GM19438 (cell line): ENCODE results near the gene IRF5.
"Not testable (repeated sequence)": the region's sequence is repeated elsewhere in the genome, so short reads cannot be mapped to it uniquely, and the experiment has no call there.

Source experiments
- ATAC-seq: cut with Tn5 transposase; IDR thresholded peaks from one replicate; pipeline ENCODE4 v1.9.1; 2021; ENCODE audit warnings: low read depth; ENCODE audit not compliant: unreplicated experiment

Gene IRF5

GRCh38 chr7:128937271-128937646 lies 468 bp upstream of the IRF5 start:
- ATAC-seq: no peak

- ATAC-seq: no peak
Measured at GRCh38 chr7:128938544-128939074, 882 bp downstream of the IRF5 start.

- no peak for ATAC-seq
Measured at GRCh38 chr7:128939075-128939860, 1.5 kb downstream of the IRF5 start.

- peak; percentile 27 for ATAC-seq
Measured at GRCh38 chr7:128939861-128940410, 2.2 kb downstream of the IRF5 start.

DNA sequence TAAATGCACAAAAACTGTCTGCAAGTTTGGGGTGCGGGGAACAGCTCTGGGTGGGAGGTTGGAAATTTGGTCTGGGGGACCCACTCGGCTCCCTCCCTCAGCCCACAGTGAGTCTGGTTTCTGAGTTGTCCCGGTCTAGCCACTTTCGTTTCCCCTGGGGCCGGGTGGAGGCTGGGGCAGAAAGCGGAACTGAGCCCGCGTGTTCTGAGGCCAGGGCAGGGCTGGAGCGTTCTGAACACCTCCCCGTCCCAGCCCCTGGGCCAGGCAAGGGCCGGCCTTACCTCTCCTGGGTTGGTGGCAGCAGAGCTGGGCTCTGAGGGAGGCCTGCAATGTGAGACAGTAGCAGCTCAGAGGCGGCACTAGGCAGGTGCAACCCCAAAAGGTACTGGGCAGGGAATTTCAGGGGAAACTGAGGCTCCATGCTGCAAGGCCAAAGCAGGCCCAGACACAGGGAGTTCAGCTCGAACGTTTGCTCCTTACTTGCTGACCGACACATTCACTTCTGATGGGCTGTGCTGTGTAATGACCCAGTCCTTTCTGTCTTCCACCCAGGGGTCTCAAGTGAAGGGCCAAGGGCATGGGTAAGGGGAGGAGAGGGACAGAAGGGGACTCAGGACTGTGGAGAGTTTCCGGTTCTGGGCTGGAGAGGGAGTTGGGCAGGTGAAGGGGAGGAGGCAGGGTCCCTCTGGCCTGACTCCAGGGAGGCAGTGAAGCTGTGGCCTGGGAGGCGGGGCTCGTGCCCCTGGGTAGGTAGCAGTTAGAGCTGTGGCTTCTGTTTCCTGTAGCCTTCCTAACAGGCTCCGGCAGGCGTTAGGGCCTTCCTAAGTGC lies 3.0 kb downstream of the IRF5 start:
- ATAC-seq: peak; percentile 58

DNA sequence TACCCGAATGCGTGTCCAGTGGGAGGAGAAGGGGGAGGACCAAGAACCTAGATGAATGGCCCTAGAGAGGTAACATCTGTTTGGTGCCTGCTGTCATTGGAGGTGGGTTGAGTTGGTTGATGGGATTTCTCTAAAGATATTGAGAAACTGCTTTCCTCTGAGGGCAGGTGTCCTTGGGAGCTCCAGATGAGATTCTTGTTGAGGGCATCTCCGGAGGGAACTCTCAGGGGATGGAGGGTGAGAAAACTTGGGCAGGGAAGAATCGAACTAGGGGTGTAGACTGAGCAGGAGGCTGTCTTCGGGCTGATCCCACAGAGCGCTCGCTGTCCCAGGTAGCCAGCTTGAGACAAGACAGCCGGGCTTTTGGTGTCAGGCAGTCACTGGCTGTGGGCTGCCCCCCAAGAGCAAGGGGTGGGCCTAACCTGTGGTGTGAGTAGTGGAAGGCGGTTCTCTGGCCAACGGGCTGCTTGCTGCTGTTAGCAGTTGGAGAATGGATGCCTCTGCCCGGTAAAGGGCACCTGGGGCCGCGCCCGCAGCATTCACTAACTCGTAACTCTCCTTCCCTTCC lies 3.7 kb downstream of the IRF5 start:
- no peak for ATAC-seq

- ATAC-seq: no peak
Measured at GRCh38 chr7:128941946-128942526, 4.3 kb downstream of the IRF5 start.

DNA sequence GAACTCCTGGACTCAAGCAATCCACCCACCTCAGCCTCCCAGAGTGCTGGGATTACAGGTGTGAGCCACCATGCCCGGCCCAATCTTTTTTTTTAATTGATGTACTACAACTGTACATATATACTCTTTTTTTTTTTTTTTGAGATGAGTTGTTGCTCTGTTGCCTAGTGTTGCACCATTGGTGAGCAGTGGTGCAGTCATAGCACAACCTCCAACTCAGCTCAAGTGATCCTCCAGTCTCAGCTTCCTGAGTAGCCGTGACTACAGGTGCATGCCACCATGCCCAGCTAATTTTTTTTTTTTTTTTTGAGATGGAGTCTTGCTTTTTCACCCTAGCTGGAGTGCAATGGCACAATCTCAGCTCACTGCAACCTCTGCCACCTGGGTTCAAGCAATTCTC lies 5.5 kb downstream of the IRF5 start:
- not testable (repeated sequence) for ATAC-seq

GRCh38 chr7:128944487-128945236 lies 6.9 kb downstream of the IRF5 start:
- no peak for ATAC-seq

DNA sequence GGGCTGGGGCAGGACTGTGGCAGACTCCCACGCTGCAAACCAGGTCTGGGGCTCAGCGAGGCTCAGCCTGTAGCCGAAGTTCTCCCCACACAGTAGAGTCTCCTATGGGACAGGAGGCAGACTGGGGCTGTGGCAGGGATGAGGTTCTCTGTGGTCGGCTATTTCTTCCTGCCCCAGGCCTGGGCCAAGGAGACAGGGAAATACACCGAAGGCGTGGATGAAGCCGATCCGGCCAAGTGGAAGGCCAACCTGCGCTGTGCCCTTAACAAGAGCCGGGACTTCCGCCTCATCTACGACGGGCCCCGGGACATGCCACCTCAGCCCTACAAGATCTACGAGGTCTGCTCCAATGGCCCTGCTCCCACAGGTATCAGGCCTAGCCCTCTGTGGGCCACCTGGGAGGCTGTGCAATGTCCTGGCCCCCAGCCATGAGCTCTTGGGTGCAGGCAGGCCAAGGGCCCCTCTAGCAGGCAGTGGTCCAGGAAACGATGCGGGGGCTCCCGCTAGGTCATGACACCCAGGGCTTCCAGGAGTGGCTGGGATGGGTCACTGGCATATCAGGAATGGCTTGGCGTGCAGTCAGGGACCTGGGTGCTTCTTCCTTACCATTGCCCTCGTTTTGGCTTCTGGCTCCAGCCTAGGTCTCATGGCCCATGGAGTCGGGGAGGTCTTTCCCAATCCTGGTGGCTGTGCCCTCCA lies 8.1 kb downstream of the IRF5 start:
- ATAC-seq: no peak

DNA sequence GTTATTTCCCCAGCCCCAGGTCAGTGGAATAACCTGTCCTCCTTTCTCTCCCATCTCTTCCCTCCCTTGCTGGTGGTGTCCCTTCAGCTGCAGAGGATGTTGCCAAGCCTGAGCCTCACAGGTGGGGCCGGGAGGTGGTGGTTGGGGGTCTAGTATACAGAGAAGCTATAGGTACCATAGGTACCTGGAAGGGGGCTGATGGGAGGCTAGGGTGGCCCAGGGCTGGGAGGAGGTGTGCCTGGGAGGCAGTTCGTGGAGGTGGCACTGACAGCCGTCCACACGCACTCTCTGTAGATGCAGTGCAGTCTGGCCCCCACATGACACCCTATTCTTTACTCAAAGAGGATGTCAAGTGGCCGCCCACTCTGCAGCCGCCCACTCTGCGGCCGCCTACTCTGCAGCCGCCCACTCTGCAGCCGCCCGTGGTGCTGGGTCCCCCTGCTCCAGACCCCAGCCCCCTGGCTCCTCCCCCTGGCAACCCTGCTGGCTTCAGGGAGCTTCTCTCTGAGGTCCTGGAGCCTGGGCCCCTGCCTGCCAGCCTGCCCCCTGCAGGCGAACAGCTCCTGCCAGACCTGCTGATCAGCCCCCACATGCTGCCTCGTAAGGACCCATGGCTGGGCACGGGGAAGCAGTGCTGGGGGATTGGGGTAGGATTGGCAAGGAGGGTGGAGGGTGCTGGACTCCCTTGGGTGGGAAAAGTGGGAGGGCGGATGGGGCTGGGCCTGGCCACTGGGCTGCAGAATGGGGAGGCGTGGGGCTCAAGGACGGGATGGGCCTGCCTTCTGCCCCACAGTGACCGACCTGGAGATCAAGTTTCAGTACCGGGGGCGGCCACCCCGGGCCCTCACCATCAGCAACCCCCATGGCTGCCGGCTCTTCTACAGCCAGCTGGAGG lies 9.5 kb downstream of the IRF5 start:
- ATAC-seq: no peak

DNA sequence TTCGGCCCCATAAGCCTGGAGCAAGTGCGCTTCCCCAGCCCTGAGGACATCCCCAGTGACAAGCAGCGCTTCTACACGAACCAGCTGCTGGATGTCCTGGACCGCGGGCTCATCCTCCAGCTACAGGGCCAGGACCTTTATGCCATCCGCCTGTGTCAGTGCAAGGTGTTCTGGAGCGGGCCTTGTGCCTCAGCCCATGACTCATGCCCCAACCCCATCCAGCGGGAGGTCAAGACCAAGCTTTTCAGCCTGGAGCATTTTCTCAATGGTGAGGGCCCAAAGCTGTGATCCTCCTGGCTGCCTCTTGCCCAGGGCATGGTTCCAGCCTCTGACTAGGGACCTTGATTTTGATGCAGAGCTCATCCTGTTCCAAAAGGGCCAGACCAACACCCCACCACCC lies 10.1 kb downstream of the IRF5 start:
- ATAC-seq: no peak

DNA sequence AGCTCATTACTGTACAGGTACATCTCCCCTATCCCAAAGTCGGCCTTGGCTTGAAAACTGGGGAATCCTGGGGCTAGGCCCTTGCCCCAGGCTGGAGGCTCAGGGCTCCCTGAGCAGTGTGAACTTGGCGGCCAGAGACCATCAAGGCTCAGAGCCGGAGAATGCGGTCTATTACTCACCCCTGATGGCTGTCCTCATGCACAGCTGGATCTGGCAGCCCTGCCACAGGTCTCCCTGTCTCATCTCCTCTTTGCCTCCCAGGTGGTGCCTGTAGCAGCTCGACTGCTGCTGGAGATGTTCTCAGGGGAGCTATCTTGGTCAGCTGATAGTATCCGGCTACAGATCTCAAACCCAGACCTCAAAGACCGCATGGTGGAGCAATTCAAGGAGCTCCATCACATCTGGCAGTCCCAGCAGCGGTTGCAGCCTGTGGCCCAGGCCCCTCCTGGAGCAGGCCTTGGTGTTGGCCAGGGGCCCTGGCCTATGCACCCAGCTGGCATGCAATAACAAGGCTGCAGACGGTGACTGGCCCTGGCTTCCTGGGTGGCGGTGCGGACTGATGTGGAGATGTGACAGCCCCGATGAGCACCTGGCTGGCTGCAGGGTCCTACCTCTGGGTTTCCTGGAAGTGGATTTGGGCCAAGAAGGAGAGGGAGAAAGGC lies 10.7 kb downstream of the IRF5 start:
- ATAC-seq: no peak

- ATAC-seq: no peak
Measured at GRCh38 chr7:128948976-128949760, 11.4 kb downstream of the IRF5 start.

- ATAC-seq: no peak
Measured at GRCh38 chr7:128951296-128951695, 13.6 kb downstream of the IRF5 start.

GRCh38 chr7:128954150-128954549 lies 16.4 kb downstream of the IRF5 start:
- no peak for ATAC-seq
